ENCODE data around the gene FOXF2. TPM values are rescaled to one million over a fixed set of nuclear protein-coding genes. Genes with fewer than 3 reads are reported as not detected.

The FOXF2 gene
- total RNA-seq, 1 donor from 2014 or later, result not detected

- no peak for TF ChIP-seq CTCF (conservative IDR thresholded peaks at IDR 0.05)
- H3K9me3 Mint-ChIP-seq, result no peaks in the 10 kb centered on the region
- peaks cover 91% of the 10 kb centered on the region for H3K27me3 Mint-ChIP-seq (ENCODE audit: low read depth)
- no peak overlapping the region for H3K27ac Mint-ChIP-seq (ENCODE audit: unreplicated experiment)
- no peaks in the 10 kb centered on the region for H3K36me3 Mint-ChIP-seq (ENCODE audit: low read depth)
- H3K4me3 Mint-ChIP-seq, result peak overlapping the region; percentile 66
- no peak for DNase-seq (ENCODE audit: low read depth, low spot score)
- no peaks in the 10 kb centered on the region for H3K4me1 Mint-ChIP-seq
These were observed 1.8 kb downstream of the FOXF2 start for GRCh38 chr6:1390946-1391799.

GRCh38 chr6:1391800-1392309 is 2.5 kb downstream of the FOXF2 start:
- DNase-seq (ENCODE audit: low read depth, low spot score), result no peak
- no peak for TF ChIP-seq CTCF (conservative IDR thresholded peaks at IDR 0.05)
- H3K27ac Mint-ChIP-seq (ENCODE audit: unreplicated experiment), result no peak overlapping the region
- H3K4me3 Mint-ChIP-seq, result peak overlapping the region; percentile 53
- peaks cover 1% of the 10 kb centered on the region for H3K36me3 Mint-ChIP-seq (ENCODE audit: low read depth)
- no peaks in the 10 kb centered on the region for H3K9me3 Mint-ChIP-seq
- H3K27me3 Mint-ChIP-seq (ENCODE audit: low read depth), result peaks cover 91% of the 10 kb centered on the region
- peaks cover 1% of the 10 kb centered on the region for H3K4me1 Mint-ChIP-seq

GRCh38 chr6:1392813-1393640 is 3.7 kb downstream of the FOXF2 start:
- TF ChIP-seq CTCF (conservative IDR thresholded peaks at IDR 0.05), result no peak
- DNase-seq (ENCODE audit: low read depth, low spot score), result no peak
- H3K27me3 Mint-ChIP-seq (ENCODE audit: low read depth), result peaks cover 90% of the 10 kb centered on the region

GRCh38 chr6:1393641-1394283 is 4.4 kb downstream of the FOXF2 start:
- Mint-ChIP-seq H3K27ac (ENCODE audit: unreplicated experiment) (no peak overlapping the region), H3K36me3 (ENCODE audit: low read depth) (peaks cover 3% of the 10 kb centered on the region), H3K27me3 (ENCODE audit: low read depth) (peaks cover 90% of the 10 kb centered on the region), H3K4me3 (no peak overlapping the region), H3K9me3 (no peaks in the 10 kb centered on the region), H3K4me1 (peaks cover 3% of the 10 kb centered on the region)
- no peak for DNase-seq (ENCODE audit: low read depth, low spot score)
- TF ChIP-seq CTCF (conservative IDR thresholded peaks at IDR 0.05), result no peak

More at GRCh38 chr6:1392813-1393640, 3.7 kb downstream of the FOXF2 start:
- no peaks in the 10 kb centered on the region for H3K9me3 Mint-ChIP-seq
- H3K4me3 Mint-ChIP-seq, result no peak overlapping the region
- peaks cover 3% of the 10 kb centered on the region for H3K4me1 Mint-ChIP-seq
- no peak overlapping the region for H3K27ac Mint-ChIP-seq (ENCODE audit: unreplicated experiment)
- peaks cover 3% of the 10 kb centered on the region for H3K36me3 Mint-ChIP-seq (ENCODE audit: low read depth)

All from neural crest cell (in vitro differentiated cells).